HepG2 (cell line): ENCODE measurements around the gene SYPL1. TPM values are rescaled to one million over a fixed set of nuclear protein-coding genes. Genes with fewer than 3 reads are reported as not detected.

ENCODE experiments used
- ATAC-seq: fragments of 200-7000 bp; cut with Tn5 transposase; 3 replicates; pipeline ENCODE4 v1.9.1; 2020; ENCODE audit warnings: mild to moderate bottlenecking, moderate library complexity
- BruUV-seq: library from RNA; stranded (reverse); fragments of 400-500 nt; replicated peaks from 2 replicates; lab custom pipeline; 2021; lab: Mats Ljungman, UMichigan
- CTCF ChIA-PET: fragments of 300-600 bp; formaldehyde crosslinking; extraction: SDS; loops from one replicate; lab custom pipeline; 2021; ENCODE audit warnings: low total read pairs, inconsistent platforms, low intra/inter-chr PET ratio; lab: Yijun Ruan, JAX
- POLR2A ChIA-PET: fragments of 350-600 bp; sonication (Branson Sonifier 250); formaldehyde crosslinking; loops from one replicate; lab custom pipeline; 2020; ENCODE audit warnings: antibody characterized with exemption, inconsistent platforms; lab: Yijun Ruan, JAX
- DNase-seq: peaks from one replicate; pipeline ENCODE4 v3.0.0-alpha.2; 2015; ENCODE audit warnings: low spot score
- FAIRE-seq: peaks from 3 replicates; lab custom pipeline; 2011; peaks lifted over from hg19 to GRCh38; lab: Jason Lieb, UNC
- H2AFZ ChIP-seq: one replicate; pipeline ENCODE4 v1.6.1; 2011; ENCODE audit warnings: low read length, inconsistent platforms
- H3K27ac ChIP-seq: fragments of 300-600 bp; 3 replicates; pipeline ENCODE4 v1.8.0; 2011; ENCODE audit warnings: mixed run types, mild to moderate bottlenecking, mixed read lengths, low read length, inconsistent platforms; ENCODE audit not compliant: insufficient read depth; ENCODE audit errors: extremely low read length
- H3K27me3 ChIP-seq, 2 experiments: fragments of 200-600 bp in 1 of 2; 2 replicates in 1 of 2; 3 replicates in 1 of 2; pipeline versions ENCODE4 v1.6.0 to v1.8.0; 2011; ENCODE audit warnings: low read length in 2 of 2, mild to moderate bottlenecking in 2 of 2, moderate library complexity in 2 of 2, inconsistent platforms in 1 of 2; ENCODE audit not compliant: insufficient read depth in 2 of 2, control insufficient read depth in 1 of 2
- H3K36me3 ChIP-seq, 2 experiments: fragments of 200-600 bp in 1 of 2; replicated peaks in 1 of 2; 2 replicates in 1 of 2; 3 replicates in 1 of 2; pipeline versions ENCODE4 v1.5.1 to v1.8.0; 2011; ENCODE audit warnings: low read length in 2 of 2, inconsistent platforms in 1 of 2; ENCODE audit not compliant: insufficient read depth in 2 of 2, control insufficient read depth in 1 of 2
- H3K4me1 ChIP-seq: 2 replicates; pipeline ENCODE4 v1.5.1; 2012; ENCODE audit warnings: low read length, inconsistent platforms; ENCODE audit not compliant: insufficient read depth
- H3K4me2 ChIP-seq: 2 replicates; pipeline ENCODE4 v1.6.0; 2011; ENCODE audit warnings: low read depth, low read length, inconsistent platforms
- H3K4me3 ChIP-seq, 3 experiments: fragments of 200-600 bp in 1 of 3; sonication (generic), shearing (Covaris generic) in 1 of 3; replicated peaks in 1 of 3; 2 replicates each; pipeline ENCODE4 v1.5.1; 2011 to 2016; ENCODE audit warnings: low read length in 3 of 3, inconsistent platforms in 2 of 3, low read depth in 2 of 3, mild to moderate bottlenecking in 2 of 3, control low read depth in 1 of 3, mixed read lengths in 1 of 3; ENCODE audit not compliant: insufficient read depth in 1 of 3
- H3K79me2 ChIP-seq: one replicate; pipeline ENCODE4 v1.6.1; 2011; ENCODE audit warnings: low read length, inconsistent platforms; ENCODE audit not compliant: insufficient read depth
- H3K9ac ChIP-seq: 2 replicates; pipeline ENCODE4 v1.6.0; 2011; ENCODE audit warnings: mild to moderate bottlenecking, low read depth, low read length, inconsistent platforms; ENCODE audit not compliant: insufficient read depth
- H3K9me3 ChIP-seq: 2 replicates; pipeline ENCODE4 v1.5.1; 2012; ENCODE audit warnings: mild to moderate bottlenecking, low read length
- H4K20me1 ChIP-seq: 2 replicates; pipeline ENCODE4 v1.6.0; 2011; ENCODE audit warnings: inconsistent platforms, mild to moderate bottlenecking, low read length, moderate library complexity; ENCODE audit not compliant: insufficient read depth
- HOXA3 ChIP-seq: sonication (generic); formaldehyde crosslinking; IDR thresholded peaks from 2 replicates; pipeline ENCODE4 v1.5.0; 2020; ENCODE audit warnings: missing genetic modification reagents
- RFX1 ChIP-seq: fragments of 450-650 bp; IDR thresholded peaks from 2 replicates; pipeline ENCODE4 v1.6.1; 2017
- TEAD2 ChIP-seq: sonication (generic); formaldehyde crosslinking; IDR thresholded peaks from 2 replicates; pipeline ENCODE4 v1.9.0; 2021; ENCODE audit warnings: missing genetic modification reagents
- WGBS: methylation state at CpG from one replicate; pipeline ENCODE4 v1.1.6; 2017; ENCODE audit warnings: low lambda C conversion rate; 5-methylcytosine and 5-hydroxymethylcytosine counted together
- in situ Hi-C: cut with HindIII; loops from 2 replicates; pipeline ENCODE4 v1.10.0; 2017; ENCODE audit warnings: low pct_unique_long_range_greater_than_20kb; ENCODE audit not compliant: extremely low pct_ligation_motif_present
- intact Hi-C: fragments of 100-400 bp; cut with micrococcal nuclease; formaldehyde crosslinking; loops from one replicate; pipeline ENCODE4 v1.10.0; 2022; ENCODE audit not compliant: unreplicated experiment
- polyA plus RNA-seq, 8 experiments: library from polyadenylated mRNA; depleted of rRNA in 3 of 8; stranded (reverse) in 7 of 8; unstranded in 1 of 8; fragments of >200 nt; fragmentation: Illumina TruSeq in 4 of 8; extraction: Trizol in 4 of 8; gene quantifications; 2 replicates each; pipeline versions ENCODE4 v1.2.1 to v1.2.3, GENCODE V29; 2011 to 2016; ENCODE audit warnings: low read depth in 4 of 8, missing spikeins in 1 of 8, mixed read lengths in 1 of 8; ENCODE audit not compliant: insufficient read depth in 1 of 8
- total RNA-seq, 5 experiments: library from RNA; depleted of rRNA; stranded (reverse); fragments of >200 nt; fragmentation: Illumina TruSeq; extraction: Trizol; gene quantifications; 2 replicates each; pipeline ENCODE4 v1.2.3, GENCODE V29; 2016; ENCODE audit warnings: low read depth in 1 of 5
- TF ChIP-seq, protein P1 (sequence below): sonication (generic); formaldehyde crosslinking; IDR thresholded peaks from 2 replicates; pipeline ENCODE4 v1.4.0; 2020; ENCODE audit warnings: mild to moderate bottlenecking, low read depth, missing genetic modification reagents
- TF ChIP-seq, protein P2 (sequence below): sonication (generic); formaldehyde crosslinking; IDR thresholded peaks from 2 replicates; pipeline ENCODE4 v1.9.0; 2022; ENCODE audit warnings: low read depth, missing genetic modification reagents

The SYPL1 gene
- total and polyA plus RNA-seq, 2 of the 13 experiments (the other 11 are each of a cell fraction or from before 2014, with no cell fraction given), result 27.5 to 40.2 TPM

DNA sequence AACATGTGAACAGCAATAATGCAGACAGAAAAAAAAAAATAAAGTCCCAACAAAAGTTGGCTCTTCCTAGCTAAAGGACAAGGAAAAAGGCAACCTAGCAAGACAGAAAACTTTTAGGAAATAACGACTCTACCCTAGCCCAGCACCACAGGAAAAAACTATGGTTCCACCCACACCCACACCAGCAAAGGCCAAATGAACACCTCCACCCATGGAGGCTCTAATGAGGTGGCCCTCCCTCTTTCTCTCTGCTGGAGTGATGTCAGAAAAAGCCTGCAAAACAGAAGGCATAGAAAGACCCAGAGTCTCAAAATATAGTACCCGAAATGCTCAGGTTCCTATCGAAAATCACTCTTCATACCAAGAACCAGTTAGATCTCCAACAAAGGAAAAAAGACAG lies 28.4 kb downstream of the SYPL1 start:
- H3K9ac ChIP-seq, result no peak overlapping the region
- no peak overlapping the region for H3K4me2 ChIP-seq
- H3K9me3 ChIP-seq, result no peaks in the 10 kb centered on the region
- FAIRE-seq (no peak), DNase-seq (no peak), ATAC-seq (no peak)
- no peaks in the 10 kb centered on the region for H3K36me3 ChIP-seq
- intact Hi-C loops (no loop called here), in situ Hi-C loops (no loop called here)
- H3K27ac ChIP-seq, result no peak overlapping the region
- H3K27me3 ChIP-seq, result peaks cover 2 to 6% of the 10 kb centered on the region in 2 experiments; a peak in 1 of 5 replicates
- 70% methylated on average over 3 of the region's 3 CpGs for WGBS
- BruUV-seq, result no TSS peak
- TF ChIP-seq TEAD2 (CRISPR knock-in tag) (no peak), RFX1 (no peak), HOXA3 (CRISPR knock-in tag) (no peak)
- TF ChIP-seq, protein P1, sequence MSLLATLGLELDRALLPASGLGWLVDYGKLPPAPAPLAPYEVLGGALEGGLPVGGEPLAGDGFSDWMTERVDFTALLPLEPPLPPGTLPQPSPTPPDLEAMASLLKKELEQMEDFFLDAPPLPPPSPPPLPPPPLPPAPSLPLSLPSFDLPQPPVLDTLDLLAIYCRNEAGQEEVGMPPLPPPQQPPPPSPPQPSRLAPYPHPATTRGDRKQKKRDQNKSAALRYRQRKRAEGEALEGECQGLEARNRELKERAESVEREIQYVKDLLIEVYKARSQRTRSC (CRISPR knock-in tag), result no peak
- TF ChIP-seq, protein P2, sequence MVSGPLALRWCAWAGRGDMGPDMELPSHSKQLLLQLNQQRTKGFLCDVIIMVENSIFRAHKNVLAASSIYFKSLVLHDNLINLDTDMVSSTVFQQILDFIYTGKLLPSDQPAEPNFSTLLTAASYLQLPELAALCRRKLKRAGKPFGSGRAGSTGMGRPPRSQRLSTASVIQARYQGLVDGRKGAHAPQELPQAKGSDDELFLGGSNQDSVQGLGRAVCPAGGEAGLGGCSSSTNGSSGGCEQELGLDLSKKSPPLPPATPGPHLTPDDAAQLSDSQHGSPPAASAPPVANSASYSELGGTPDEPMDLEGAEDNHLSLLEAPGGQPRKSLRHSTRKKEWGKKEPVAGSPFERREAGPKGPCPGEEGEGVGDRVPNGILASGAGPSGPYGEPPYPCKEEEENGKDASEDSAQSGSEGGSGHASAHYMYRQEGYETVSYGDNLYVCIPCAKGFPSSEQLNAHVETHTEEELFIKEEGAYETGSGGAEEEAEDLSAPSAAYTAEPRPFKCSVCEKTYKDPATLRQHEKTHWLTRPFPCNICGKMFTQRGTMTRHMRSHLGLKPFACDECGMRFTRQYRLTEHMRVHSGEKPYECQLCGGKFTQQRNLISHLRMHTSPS (CRISPR knock-in tag), result no peak
- CTCF ChIA-PET, result no interaction called here
- H3K4me3 ChIP-seq, result no peak overlapping the region
- H4K20me1 ChIP-seq, result no peaks in the 10 kb centered on the region
- POLR2A ChIA-PET, result no interaction called here
- H3K79me2 ChIP-seq, result no peaks in the 10 kb centered on the region
- H3K4me1 ChIP-seq, result no peaks in the 10 kb centered on the region
- H2AFZ ChIP-seq, result no peak overlapping the region
